Body of pancreas (tissue), 4 donors: ENCODE data around the gene TNFAIP8L2. TPM values are rescaled to one million over a fixed set of nuclear protein-coding genes. Genes with fewer than 3 reads are reported as not detected.

Experiments
- ATAC-seq: fragments of 150-250 bp; one replicate; pipeline ENCODE4 v1.9.1; 2016
- DNase-seq, 4 donors: peaks; one replicate each; pipeline ENCODE4 v3.0.0-alpha.2; 2019
- H3K27ac ChIP-seq, 4 donors: fragments of 200-600 bp; sonication (generic); 1 replicate in 3 of 4; 2 replicates in 1 of 4; pipeline versions ENCODE4 v1.5.1 to v1.6.1; 2016 to 2019; ENCODE audit warnings: mild to moderate bottlenecking in 1 of 4, mixed read lengths in 1 of 4, moderate library complexity in 1 of 4
- H3K27me3 ChIP-seq, 2 donors: fragments of 200-600 bp; sonication (generic); one replicate each; pipeline ENCODE4 v1.6.0; 2016; ENCODE audit warnings: mild to moderate bottlenecking in 1 of 2
- H3K36me3 ChIP-seq, 2 donors: fragments of 200-600 bp; sonication (generic); replicated peaks in 1 of 2; 2 replicates each; pipeline ENCODE4 v1.5.1; 2016; ENCODE audit warnings: low read depth in 2 of 2; ENCODE audit not compliant: insufficient read depth in 1 of 2
- H3K4me1 ChIP-seq: fragments of 200-600 bp; sonication (generic); one replicate; pipeline ENCODE4 v1.6.0; 2016
- H3K4me3 ChIP-seq, 2 donors: fragments of 200-600 bp; sonication (generic); 1 replicate in 1 of 2; 2 replicates in 1 of 2; pipeline ENCODE4 v1.5.1; 2016 to 2019
- H3K9me3 ChIP-seq, 3 donors: fragments of 200-600 bp; sonication (generic); 1 replicate in 2 of 3; 2 replicates in 1 of 3; pipeline ENCODE4 v1.5.1; 2016
- POLR2A ChIP-seq, 3 donors: fragments of 450-650 bp; IDR thresholded peaks; one replicate each; pipeline ENCODE4 v1.6.1; 2016; ENCODE audit warnings: antibody characterized with exemption in 3 of 3, mild to moderate bottlenecking in 2 of 3
- WGBS, 2 donors: methylation state at CpG; one replicate each; pipeline ENCODE4 v1.1.5; 2017; 5-methylcytosine and 5-hydroxymethylcytosine counted together
- intact Hi-C: fragments of 100-400 bp; cut with DNase I; formaldehyde crosslinking; loops from one replicate; pipeline ENCODE4 v1.15.1; 2023
- total RNA-seq, 2 donors: library from RNA; depleted of rRNA; stranded (reverse); fragments of >200 nt; gene quantifications; one replicate each; pipeline ENCODE4 v1.1.0, GENCODE V29; 2016
- TF ChIP-seq, protein P1 (sequence below), 7 experiments: fragments of 450-650 bp in 4 of 7; fragments of 200-600 bp in 3 of 7; sonication (generic) in 3 of 7; IDR thresholded peaks; one replicate each; pipeline ENCODE4 v1.5.1; 2016 to 2019; ENCODE audit warnings: antibody characterized with exemption in 7 of 7

The TNFAIP8L2 gene
- total RNA-seq, 2 donors from 2014 or later, result 0.99 to 1.6 TPM

DNA sequence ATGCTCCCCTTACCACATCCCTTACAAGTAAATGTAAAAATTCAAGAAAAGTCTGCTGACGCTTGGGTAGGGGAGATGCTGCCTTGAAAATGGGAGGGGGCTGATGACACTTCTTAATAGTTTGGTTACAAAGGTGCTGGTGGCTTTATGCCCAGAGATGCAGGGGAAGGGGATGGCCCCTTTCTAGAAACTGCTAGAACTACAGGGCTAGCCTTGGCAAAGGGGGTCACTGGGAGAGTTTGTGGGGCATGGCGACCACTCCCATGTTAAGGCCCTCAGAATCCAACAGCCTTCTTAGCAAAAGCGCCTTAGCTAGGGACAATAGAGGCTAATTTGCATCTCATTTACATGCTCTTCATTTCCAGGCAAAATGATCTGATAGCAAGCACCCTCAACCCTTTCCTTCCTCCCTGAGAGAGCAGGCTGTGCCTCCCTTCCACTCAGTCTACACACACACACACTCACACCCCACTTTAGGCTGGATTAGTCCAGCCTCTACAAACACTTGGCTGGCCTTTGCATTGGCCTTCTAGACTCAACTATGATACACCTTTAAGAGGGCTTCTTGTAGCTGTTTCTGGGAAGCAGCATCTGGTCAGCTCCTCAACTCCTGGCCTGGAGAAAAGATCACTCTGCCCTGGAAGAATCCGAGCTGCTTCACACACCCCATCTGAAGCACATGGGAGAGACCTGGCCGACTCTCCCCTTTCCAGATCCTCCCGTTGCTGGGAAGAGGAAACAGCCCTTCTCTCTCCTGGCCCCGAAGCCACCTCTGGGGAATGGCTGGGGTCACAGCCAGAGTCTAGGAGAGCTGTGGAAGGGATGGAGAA, 11.8 kb upstream of the TNFAIP8L2 start:
- 61 to 95% methylated on average over 3 to 7 of the region's 7 CpGs for WGBS, 2 donors
- no peak for ATAC-seq
- Histone ChIP-seq H3K36me3 (no peaks in the 10 kb centered on the region), H3K27me3 (no peaks in the 10 kb centered on the region), H3K4me3 (no peak overlapping the region), H3K27ac (no peak overlapping the region), H3K4me1 (peaks cover 21% of the 10 kb centered on the region), H3K9me3 (no peaks in the 10 kb centered on the region)
- DNase-seq, result no peak
- intact Hi-C loops, result no loop called here
- TF ChIP-seq, protein P1, sequence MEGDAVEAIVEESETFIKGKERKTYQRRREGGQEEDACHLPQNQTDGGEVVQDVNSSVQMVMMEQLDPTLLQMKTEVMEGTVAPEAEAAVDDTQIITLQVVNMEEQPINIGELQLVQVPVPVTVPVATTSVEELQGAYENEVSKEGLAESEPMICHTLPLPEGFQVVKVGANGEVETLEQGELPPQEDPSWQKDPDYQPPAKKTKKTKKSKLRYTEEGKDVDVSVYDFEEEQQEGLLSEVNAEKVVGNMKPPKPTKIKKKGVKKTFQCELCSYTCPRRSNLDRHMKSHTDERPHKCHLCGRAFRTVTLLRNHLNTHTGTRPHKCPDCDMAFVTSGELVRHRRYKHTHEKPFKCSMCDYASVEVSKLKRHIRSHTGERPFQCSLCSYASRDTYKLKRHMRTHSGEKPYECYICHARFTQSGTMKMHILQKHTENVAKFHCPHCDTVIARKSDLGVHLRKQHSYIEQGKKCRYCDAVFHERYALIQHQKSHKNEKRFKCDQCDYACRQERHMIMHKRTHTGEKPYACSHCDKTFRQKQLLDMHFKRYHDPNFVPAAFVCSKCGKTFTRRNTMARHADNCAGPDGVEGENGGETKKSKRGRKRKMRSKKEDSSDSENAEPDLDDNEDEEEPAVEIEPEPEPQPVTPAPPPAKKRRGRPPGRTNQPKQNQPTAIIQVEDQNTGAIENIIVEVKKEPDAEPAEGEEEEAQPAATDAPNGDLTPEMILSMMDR (IDR thresholded peaks at IDR 0.05), result no peak
- no peak for TF ChIP-seq POLR2A (IDR thresholded peaks at IDR 0.05)

DNA sequence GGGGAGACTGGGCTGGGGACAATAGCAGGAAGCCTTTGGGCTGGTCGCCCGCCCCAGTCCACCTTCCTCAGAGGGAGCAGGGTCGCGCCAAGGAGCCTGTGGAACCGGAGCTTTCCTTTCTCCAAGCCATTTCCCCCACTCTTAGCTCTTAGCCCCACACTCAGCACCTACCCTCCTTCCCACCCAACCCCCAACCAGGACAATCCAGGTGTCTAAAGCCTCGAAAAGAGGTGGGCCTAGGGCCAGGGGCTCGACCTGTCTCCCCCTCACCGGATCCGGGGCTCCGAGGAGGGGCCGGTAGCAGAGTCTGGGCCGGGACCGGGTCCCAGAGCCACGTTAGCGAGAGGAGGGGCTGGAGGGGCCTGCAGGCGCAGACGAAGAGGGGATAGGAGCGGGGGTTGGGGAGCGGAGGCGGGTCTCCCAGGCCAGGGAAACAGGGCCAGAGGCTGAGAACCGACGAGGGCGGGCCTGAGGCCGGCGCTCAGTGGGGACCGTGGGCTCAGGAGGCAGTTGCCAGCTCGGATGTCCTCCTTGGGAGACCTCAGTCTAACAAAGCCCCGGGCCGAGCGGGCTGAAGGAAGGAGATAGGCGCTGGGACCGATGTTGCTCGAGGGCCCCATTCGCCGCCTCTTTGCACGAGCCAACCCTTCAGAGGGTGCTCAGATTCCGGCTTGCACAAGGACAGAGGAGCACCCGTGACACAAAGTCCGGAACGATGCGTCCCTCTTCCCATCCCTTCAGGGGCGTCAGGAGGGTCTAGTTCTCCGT, 11.0 kb upstream of the TNFAIP8L2 start:
- TF ChIP-seq POLR2A (IDR thresholded peaks at IDR 0.05), result no peak
- TF ChIP-seq, protein P1 (IDR thresholded peaks at IDR 0.05), result no peak
- Histone ChIP-seq H3K4me1 (peaks cover 21% of the 10 kb centered on the region), H3K9me3 (no peaks in the 10 kb centered on the region), H3K4me3 (no peak overlapping the region), H3K27me3 (no peaks in the 10 kb centered on the region), H3K36me3 (no peaks in the 10 kb centered on the region), H3K27ac (no peak overlapping the region)
- WGBS, 2 donors, result 38 to 60% methylated on average over 26 to 43 of the region's 43 CpGs
- intact Hi-C loops, result no loop called here
- peak; percentile 5 for ATAC-seq
- DNase-seq, result no peak

DNA sequence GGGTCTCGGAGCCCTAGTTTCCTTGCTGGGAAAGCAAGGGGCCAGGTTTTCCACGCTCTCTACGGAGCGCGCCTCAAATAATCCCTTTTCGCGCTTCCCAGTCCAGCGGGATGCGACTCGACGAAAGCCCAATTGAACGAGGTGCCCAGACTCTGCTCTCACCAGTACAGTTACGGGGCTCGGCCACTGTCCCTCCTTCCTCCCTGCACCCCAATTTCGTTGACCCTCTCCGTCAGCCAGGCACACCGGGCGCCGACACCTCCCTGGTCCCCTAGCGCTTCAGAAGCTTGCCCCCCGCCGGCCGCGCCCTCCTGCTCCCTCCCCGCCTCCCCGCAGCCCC, 10.4 kb upstream of the TNFAIP8L2 start:
- Histone ChIP-seq H3K9me3 (no peaks in the 10 kb centered on the region), H3K27ac (peak overlapping the region in 1 of 4 donors; percentile 8), H3K4me1 (peaks cover 21% of the 10 kb centered on the region), H3K27me3 (no peaks in the 10 kb centered on the region), H3K36me3 (no peaks in the 10 kb centered on the region), H3K4me3 (peak overlapping the region; percentile 41 to 50)
- ATAC-seq, result peak; percentile 12
- no peak for DNase-seq
- 2 to 6% methylated on average over 20 to 25 of the region's 26 CpGs for WGBS, 2 donors
- TF ChIP-seq, protein P1 (IDR thresholded peaks at IDR 0.05), result no peak
- no peak for TF ChIP-seq POLR2A (IDR thresholded peaks at IDR 0.05)
- intact Hi-C loops, result no loop called here

DNA sequence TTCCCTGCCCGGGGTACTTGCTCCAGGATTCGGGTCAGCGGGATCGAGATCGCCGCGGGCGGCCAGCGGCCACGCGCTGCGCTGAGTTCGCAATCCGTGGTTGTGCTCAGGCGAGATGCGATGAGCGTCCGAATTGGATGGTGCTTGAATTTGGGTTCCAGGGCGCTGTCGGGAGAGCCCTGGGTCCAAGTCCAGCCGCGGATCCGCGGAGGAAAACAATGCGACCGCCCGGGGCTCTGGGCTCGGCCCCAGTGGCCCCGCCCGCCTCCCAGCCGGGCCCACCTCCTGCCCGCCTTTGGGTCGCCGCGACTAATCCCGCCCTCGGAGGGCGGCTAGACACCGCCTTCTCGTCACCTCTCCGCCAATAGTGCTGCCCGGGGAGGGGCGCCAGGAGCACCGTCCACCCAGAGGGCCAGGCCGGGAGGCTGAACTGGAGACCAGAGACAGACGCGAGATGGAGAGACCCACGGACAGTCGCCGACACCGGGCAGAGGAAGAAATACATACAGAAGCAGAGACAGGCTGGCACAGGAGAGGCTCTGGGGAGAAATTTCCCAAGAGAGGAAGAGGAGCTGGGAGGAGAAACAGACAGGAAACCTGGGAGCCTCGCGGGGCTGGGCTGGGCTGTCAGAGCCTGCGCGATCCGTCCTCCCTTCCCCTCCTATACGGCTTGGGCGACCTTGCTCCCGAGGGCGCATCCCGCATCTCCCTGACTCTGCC, 9.9 kb upstream of the TNFAIP8L2 start, which contains the start of gene SEMA6C:
Gene SEMA6C (minus strand): TSS at position 220 of the 720 bp plus-strand sequence. CDS start 4,010 bp downstream, outside the sequence.
- peak; percentile 92 to 94 (median 94) for DNase-seq
- intact Hi-C loops, result no loop called here
- WGBS, 2 donors, result 0 to 1% methylated on average over 18 to 48 of the region's 61 CpGs
- peak within 1 kb of the TSS; percentile 41 to 50 for H3K4me3 ChIP-seq
- H3K36me3 ChIP-seq, result no peaks in the 10 kb centered on the region
- H3K27ac ChIP-seq, result peak within 1 kb of the TSS in 3 of 4 donors; percentile 3 to 46 (median 8)
- no peaks in the 10 kb centered on the region for H3K27me3 ChIP-seq
- ATAC-seq, result peak; percentile 98
- H3K4me1 ChIP-seq, result peaks cover 21% of the 10 kb centered on the region
- no peaks in the 10 kb centered on the region for H3K9me3 ChIP-seq
- peak; percentile 43 to 71 (median 66) for TF ChIP-seq POLR2A (IDR thresholded peaks at IDR 0.05)
- TF ChIP-seq, protein P1 (IDR thresholded peaks at IDR 0.05), result peak in 1 of 7 experiments; percentile 7
